Natural killer cell treated with Interleukin-12 subunit alpha and Interleukin-12 subunit beta and Interleukin-15 and Interleukin-18, amount 100 ng/mL, for 72 hours (primary cell): ENCODE data around the gene C9orf50. TPM values are rescaled to one million over a fixed set of nuclear protein-coding genes. Genes with fewer than 3 reads are reported as not detected.
"Not testable (repeated sequence)": the region's sequence is repeated elsewhere in the genome, so short reads cannot be mapped to it uniquely, and the experiment has no call there.

ENCODE experiments used
- ATAC-seq, 2 donors: fragments of 150-1000 bp; cut with Tn5 transposase in 1 of 2; sonication (Bioruptor Pico), chemical (Tn5 transposase) in 1 of 2; 2 replicates each; pipeline ENCODE4 v1.10.0; 2021
- DNase-seq: peaks from one replicate; pipeline ENCODE4 v3.0.0; 2022; ENCODE audit warnings: low spot score
- H3K27ac Mint-ChIP-seq, 2 donors: 1 replicate in 1 of 2; 2 replicates in 1 of 2; pipeline ENCODE4 v1.8.0; 2022; ENCODE audit warnings: mixed read lengths in 2 of 2, mild to moderate bottlenecking in 1 of 2, moderate library complexity in 1 of 2
- H3K27me3 Mint-ChIP-seq, 2 donors: 1 replicate in 1 of 2; 2 replicates in 1 of 2; pipeline ENCODE4 v1.8.0; 2022; ENCODE audit warnings: mixed read lengths in 2 of 2
- H3K36me3 Mint-ChIP-seq: one replicate; pipeline ENCODE4 v1.8.0; 2022; ENCODE audit warnings: mixed read lengths
- H3K4me1 Mint-ChIP-seq, 2 donors: 1 replicate in 1 of 2; 2 replicates in 1 of 2; pipeline ENCODE4 v1.8.0; 2022; ENCODE audit warnings: low read depth in 2 of 2, mixed read lengths in 2 of 2, mild to moderate bottlenecking in 1 of 2
- H3K4me3 Mint-ChIP-seq: one replicate; pipeline ENCODE4 v1.8.0; 2022; ENCODE audit warnings: mixed read lengths
- H3K9me3 Mint-ChIP-seq: 2 replicates; pipeline ENCODE4 v1.8.0; 2022; ENCODE audit warnings: mixed read lengths
- total RNA-seq, 2 donors: library from RNA; stranded (reverse); gene quantifications; one replicate each; pipeline ENCODE4 v1.2.3, GENCODE V29; 2022

Gene C9orf50
- total RNA-seq, 2 donors from 2014 or later = not detected

DNA sequence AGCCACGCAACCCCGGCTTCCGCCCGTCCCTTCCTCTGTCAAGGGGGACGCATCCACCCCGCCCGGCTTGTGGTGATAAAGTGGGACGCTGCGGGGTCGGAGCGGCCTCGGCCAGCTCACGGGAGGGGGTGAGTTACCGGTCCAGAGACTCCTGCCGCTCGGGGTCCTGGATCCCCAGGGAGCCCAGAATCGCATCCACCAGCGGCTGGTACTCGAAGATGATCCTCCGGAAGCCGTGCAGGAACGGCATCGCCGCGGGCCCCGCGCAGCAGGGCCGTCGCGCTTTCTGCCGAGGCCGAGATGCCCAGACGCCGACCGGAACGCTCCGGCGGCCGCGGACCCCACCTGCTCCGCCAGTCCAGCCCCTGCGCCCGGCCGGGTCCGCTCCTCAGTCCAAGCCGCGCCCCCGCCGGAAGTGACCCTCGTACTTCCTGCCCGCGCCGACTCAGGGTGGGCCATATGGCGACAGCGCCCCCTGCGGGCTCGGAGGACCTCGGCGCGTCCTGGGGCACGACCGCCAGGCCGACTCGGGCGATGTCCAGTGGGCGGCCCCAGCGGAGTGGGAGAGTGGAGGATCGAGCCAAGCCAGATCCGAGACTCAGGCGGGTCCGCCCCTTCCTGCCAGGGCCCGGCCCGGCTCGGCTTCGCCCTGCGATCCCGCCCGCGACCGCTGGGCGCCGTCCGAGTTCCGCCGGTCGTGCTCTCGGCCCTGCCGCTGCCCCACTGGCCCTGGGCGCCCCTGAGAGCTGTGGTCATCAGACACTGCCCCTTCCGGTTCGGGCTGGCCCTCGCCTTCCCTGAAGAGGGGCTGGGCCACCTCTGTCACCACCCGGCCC lies 21.1 kb upstream of the C9orf50 start, which contains the start of gene ASB6:
Gene ASB6, minus strand, starts transcription at position 402 of the 836 bp plus-strand sequence. Its CDS starts 152 bp downstream, at position 250.
- peaks cover 10 to 18% of the 10 kb centered on the region in 2 donors for H3K4me1 Mint-ChIP-seq
- peak; percentile 98 to 99 for ATAC-seq

DNA sequence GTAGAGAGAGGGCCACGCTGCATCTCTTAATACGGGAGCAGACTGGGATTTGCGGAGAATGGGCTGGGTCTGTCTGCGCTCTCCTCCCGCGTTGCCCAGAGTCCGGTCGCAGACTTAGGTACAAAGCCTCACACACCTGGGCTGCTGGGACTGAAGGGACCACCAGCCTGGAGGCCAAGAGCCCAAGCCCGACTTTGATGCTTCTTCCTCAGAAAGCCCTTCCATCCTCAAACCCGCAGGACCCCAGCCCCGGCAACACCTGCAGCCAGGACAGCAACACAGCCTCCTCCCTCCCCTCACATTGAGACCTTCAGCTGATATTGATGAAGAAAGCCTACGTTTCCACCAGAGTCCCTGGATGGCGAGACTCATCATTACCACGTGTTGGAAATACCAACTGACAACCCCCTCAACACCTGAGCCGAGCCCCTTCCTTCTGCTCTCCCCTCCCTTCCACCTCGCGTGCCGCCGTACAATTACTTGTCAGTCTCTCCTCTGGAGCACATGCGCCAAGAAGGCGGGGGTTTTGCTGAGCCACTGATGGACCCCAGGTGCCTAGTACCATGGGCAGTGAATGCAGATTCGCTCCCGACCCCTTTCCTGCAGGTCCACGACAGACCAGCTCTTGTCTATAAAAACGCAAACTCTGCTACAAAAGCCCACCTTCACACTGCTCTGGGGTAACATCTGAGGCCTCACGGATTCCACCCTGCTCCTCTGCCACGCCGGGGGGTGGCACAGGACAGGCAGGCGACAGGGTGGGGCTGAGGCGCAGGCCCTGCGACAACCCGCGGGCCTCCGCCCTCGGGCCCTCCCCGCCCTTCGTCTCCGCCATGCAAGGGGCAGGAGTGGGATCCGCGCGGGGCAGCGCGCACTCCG lies 20.2 kb upstream of the C9orf50 start:
- H3K27ac Mint-ChIP-seq = peak overlapping the region; percentile 61 to 63
- H3K4me3 Mint-ChIP-seq = peak overlapping the region; percentile 93
- no peaks in the 10 kb centered on the region for H3K36me3 Mint-ChIP-seq
- peaks cover 10 to 18% of the 10 kb centered on the region in 2 donors for H3K4me1 Mint-ChIP-seq
- DNase-seq (no peak), ATAC-seq (peak in 1 of 2 donors; percentile 11)
- no peaks in the 10 kb centered on the region for H3K27me3 Mint-ChIP-seq
- H3K9me3 Mint-ChIP-seq = no peaks in the 10 kb centered on the region

More for the DNA sequence above, 21.1 kb upstream of the C9orf50 start, which contains the start of gene ASB6:
- H3K36me3 Mint-ChIP-seq = no peaks in the 10 kb centered on the region
- no peaks in the 10 kb centered on the region for H3K27me3 Mint-ChIP-seq
- H3K27ac Mint-ChIP-seq = peak within 1 kb of the TSS; percentile 74 to 78
- H3K9me3 Mint-ChIP-seq = no peaks in the 10 kb centered on the region
- DNase-seq = peak; percentile 99
- peak within 1 kb of the TSS; percentile 93 for H3K4me3 Mint-ChIP-seq

DNA sequence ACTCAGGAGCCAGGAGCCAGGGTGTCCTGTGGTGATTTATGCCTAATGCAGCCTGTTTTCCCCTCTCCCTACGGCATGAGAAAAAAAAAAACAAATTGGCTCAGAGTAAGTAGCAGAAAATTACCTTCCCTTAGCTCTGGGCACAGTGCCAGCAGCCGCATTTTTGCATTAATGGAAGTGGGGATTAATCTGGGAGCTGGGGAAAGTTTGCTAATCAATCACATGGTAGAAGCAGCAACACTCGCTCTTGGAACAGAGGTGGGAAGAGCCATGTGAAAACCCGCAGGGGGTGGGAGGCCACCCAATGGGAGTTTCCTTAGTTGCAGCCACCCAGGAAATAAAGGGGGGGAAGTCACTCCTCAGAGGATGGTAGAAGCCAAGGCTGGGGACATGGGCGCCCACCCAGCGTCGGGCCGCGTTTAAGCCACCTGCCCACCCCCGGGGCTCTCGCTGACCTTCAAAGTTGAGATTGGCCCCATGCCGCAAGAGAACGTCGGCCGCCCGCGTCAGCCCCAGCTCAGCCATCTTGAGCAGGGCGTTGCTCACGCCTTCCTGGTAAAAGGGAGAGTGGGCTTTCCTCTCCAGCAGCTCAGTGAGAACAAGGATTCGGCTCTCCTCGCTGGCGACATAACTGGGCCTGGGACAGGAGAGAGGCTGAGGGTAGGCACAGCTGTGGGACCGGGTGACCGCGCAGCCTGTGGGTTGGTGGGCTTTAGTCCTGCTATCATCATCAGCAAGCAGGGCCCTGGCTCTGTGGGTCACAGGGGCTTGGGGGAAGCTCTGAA lies 19.4 kb upstream of the C9orf50 start:
- Mint-ChIP-seq H3K4me3 (peak overlapping the region; percentile 93), H3K27me3 (no peaks in the 10 kb centered on the region), H3K36me3 (no peaks in the 10 kb centered on the region), H3K9me3 (no peaks in the 10 kb centered on the region), H3K4me1 (peaks cover 10 to 18% of the 10 kb centered on the region in 2 donors), H3K27ac (no peak overlapping the region)
- ATAC-seq (no peak), DNase-seq (no peak)

DNA sequence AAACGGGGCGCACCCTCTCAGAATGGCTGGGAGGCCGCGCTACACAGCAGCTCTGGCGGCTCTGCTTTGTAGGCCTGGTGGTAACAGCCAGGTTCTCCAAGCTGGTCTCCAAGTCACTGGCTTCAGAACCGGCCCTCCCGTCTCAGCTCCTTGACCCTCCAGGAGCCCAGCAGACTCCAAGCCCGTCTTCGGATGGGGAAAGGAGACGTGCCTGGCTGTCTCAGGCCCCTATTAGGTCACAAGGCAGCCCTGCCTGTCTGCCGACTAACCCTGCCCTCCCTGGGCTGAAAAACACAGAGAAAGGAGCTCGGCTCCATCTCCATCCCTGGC lies 18.8 kb upstream of the C9orf50 start:
- ATAC-seq (no peak), DNase-seq (no peak)
- Mint-ChIP-seq H3K4me1 (peaks cover 10 to 18% of the 10 kb centered on the region in 2 donors), H3K27ac (no peak overlapping the region), H3K4me3 (peak overlapping the region; percentile 93), H3K36me3 (no peaks in the 10 kb centered on the region), H3K27me3 (no peaks in the 10 kb centered on the region), H3K9me3 (no peaks in the 10 kb centered on the region)

DNA sequence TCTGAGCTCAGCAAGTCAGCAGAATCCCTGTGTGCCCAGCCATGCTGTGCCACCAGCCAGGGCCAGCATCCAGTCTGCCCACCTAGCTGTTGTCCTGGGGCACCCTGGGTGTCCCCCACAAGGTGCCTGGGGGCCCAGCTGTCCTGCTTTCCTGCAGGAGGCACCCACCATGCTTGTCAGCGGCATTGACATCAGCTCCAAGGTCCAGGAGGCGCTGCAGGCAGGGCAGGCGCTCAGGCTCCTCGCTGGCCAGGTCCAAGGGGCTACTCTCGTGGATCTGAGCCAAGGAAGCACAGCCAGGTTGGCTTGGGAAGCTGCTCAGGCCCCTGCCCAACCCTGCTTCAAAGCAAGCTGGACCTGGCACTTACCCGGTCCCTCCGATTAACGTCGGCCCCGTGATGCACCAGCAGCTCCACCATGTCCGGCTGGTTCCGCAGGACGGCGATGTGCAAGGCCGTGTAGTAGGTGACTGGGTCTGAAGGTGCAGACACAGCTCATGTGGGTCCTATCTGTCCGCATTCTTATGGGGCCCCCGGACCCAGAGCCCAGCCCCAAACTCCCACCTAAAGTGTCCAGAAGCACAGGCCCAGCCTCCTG lies 18.2 kb upstream of the C9orf50 start:
- no peak overlapping the region for H3K27ac Mint-ChIP-seq
- H3K4me3 Mint-ChIP-seq = no peak overlapping the region
- ATAC-seq (no peak), DNase-seq (no peak)
- no peaks in the 10 kb centered on the region for H3K27me3 Mint-ChIP-seq
- no peaks in the 10 kb centered on the region for H3K36me3 Mint-ChIP-seq
- H3K9me3 Mint-ChIP-seq = no peaks in the 10 kb centered on the region
- peaks cover 10 to 18% of the 10 kb centered on the region in 2 donors for H3K4me1 Mint-ChIP-seq

DNA sequence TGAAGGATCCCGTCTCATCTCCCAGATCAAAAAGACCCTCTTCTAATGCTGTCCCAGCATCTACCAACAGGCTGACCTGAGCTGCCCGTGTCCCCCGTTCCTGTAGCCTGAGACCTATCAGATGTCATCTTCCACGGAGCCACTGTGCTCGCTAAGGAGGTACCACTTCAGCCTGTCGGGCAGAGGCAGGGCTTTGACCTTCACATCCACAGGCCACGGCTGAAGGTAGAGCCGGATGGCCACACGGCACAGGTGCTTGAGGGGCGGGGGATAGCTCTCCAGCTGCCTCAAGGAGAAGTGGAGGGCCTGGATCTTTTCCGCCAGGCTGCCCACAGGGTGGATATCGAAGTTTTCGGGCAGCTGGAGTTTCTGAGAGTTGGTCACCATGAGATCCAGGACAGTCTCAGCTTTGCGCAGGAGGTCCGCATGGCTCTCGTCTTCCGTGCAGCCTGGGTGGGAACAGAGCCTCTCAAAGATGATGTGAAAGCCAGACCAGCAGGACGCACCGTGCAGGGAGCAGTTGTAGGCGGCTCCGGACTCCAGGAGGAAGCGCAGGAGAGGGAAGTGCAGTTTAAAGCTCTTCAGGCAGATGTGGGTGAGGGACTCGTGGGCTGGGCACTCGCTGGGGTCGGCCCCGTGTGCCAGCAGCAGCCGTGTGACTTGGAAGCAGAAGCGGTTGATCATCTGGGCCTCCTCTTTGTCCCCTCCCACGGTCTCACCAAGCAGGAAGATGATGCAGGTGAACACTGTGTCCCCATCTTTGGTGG lies 17.0 kb upstream of the C9orf50 start:
- H3K4me1 Mint-ChIP-seq = peaks cover 10 to 18% of the 10 kb centered on the region in 2 donors
- no peak overlapping the region for H3K27ac Mint-ChIP-seq
- H3K27me3 Mint-ChIP-seq = no peaks in the 10 kb centered on the region
- ATAC-seq = no peak
- DNase-seq = no peak
- no peak overlapping the region for H3K4me3 Mint-ChIP-seq
- no peaks in the 10 kb centered on the region for H3K36me3 Mint-ChIP-seq
- H3K9me3 Mint-ChIP-seq = no peaks in the 10 kb centered on the region

DNA sequence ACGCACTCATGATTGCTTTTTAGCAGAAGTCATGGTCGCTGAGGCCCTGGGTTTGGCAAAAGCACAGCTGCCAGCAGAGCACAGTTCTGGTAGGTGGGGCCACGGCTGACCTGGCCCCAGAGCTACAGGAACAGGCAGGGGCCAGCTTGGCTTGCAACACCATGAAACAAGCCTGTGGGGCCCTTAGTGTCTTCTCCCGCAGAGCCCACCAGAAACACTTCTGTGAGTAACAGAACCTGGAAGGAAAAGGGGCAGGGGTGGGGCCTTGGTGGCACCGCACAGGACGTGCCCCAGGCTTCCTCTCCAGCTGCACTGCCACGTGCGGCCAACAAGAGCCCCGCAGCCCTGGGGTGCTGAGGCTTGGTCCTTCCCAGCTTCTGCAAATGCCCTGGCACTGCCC lies 16.2 kb upstream of the C9orf50 start:
- H3K27me3 Mint-ChIP-seq = no peaks in the 10 kb centered on the region
- ATAC-seq = no peak
- DNase-seq = no peak
- H3K36me3 Mint-ChIP-seq = no peaks in the 10 kb centered on the region
- no peak overlapping the region for H3K27ac Mint-ChIP-seq
- no peak overlapping the region for H3K4me3 Mint-ChIP-seq
- H3K4me1 Mint-ChIP-seq = peaks cover 10 to 21% of the 10 kb centered on the region in 2 donors
- H3K9me3 Mint-ChIP-seq = no peaks in the 10 kb centered on the region

DNA sequence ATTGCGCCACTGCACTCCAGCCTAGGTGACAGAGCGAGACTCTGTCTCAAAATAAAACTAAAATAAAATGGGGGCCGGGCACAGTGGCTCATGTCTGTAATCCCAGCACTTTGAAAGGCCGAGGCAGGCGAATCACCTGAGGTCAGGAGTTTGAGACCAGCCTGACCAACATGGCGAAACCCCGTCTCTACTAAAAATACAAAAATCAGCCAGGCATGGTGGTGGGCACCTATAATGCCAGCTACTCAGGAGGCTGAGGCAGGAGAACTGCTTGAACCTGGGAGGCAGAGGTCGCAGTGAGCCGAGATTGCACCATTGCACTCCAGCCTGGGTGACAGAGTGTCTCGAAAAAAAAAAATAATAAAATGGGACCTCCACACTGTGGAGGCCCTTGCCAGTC lies 15.4 kb upstream of the C9orf50 start:
- not testable (repeated sequence) for ATAC-seq, H3K27ac Mint-ChIP-seq, H3K9me3 Mint-ChIP-seq, DNase-seq, H3K27me3 Mint-ChIP-seq, H3K36me3 Mint-ChIP-seq, H3K4me3 Mint-ChIP-seq
- peaks cover 14 to 27% of the 10 kb centered on the region in 2 donors for H3K4me1 Mint-ChIP-seq

DNA sequence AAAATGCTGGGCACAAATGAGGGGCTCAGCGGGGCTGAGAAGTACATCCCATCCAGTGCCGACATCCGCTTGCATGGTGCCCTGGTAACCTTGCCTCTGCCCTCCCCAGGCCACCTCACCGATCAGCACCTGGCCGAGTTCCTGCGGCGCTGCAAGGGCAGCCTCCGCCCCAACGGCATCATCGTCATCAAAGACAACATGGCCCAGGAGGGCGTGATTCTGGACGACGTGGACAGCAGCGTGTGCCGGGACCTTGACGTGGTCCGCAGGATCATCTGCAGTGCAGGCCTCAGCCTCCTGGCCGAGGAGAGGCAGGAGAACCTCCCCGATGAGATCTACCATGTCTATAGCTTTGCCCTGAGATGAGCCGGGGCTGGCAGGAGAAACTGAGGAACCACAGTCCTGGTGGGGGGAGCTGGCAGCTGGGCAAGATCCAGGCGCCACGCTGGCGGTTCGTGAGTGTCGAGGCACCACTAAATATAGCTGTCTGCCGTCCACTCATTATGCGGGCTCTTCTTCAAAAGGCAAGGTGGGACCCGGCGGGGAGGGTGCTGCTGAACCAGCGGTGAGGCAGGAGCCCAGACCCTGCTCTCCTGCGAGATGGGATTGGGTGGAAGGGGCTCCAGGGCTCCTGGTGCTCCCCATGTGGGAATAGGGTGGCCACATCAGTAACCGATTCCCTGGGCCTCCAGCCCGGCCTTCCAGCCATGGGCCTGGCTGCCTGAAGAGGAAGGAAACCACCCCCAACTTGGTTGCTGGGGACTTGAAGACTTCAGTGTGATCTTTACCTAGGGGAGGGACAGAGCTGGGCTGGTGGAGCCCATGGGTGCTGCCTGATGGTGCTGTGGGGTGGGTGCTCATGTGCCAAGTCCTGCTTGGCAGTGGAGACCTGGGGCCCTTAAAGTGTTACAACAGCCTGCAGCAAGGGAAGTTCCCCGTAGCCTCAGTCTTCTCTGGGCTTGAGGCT lies 14.5 kb upstream of the C9orf50 start:
- Mint-ChIP-seq H3K36me3 (no peaks in the 10 kb centered on the region), H3K4me3 (no peak overlapping the region), H3K27me3 (no peaks in the 10 kb centered on the region), H3K27ac (no peak overlapping the region), H3K4me1 (peaks cover 11 to 30% of the 10 kb centered on the region in 2 donors), H3K9me3 (no peaks in the 10 kb centered on the region)
- no peak for ATAC-seq
- DNase-seq = no peak

DNA sequence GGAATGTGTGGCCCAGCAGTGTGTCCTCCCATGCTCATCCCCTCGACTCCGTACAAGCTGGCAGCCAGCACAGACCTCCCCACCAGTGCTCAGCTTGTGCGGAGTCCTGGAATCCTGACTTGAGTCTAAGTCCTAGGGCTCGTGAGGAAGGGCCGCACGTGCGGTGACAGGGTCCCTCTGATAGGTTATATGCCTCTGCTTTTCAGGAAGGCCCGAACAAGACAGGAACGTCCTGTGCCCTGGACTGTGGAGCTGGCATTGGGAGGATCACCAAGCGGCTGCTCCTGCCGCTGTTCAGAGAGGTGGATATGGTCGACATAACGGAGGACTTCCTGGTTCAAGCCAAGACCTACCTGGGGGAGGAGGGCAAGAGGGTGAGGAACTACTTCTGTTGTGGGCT lies 12.9 kb upstream of the C9orf50 start:
- no peak overlapping the region for H3K4me3 Mint-ChIP-seq
- DNase-seq (no peak), ATAC-seq (no peak)
- H3K4me1 Mint-ChIP-seq = peaks cover 20 to 34% of the 10 kb centered on the region in 2 donors
- H3K27me3 Mint-ChIP-seq = no peaks in the 10 kb centered on the region
- no peak overlapping the region for H3K27ac Mint-ChIP-seq
- H3K36me3 Mint-ChIP-seq = no peaks in the 10 kb centered on the region
- no peaks in the 10 kb centered on the region for H3K9me3 Mint-ChIP-seq

DNA sequence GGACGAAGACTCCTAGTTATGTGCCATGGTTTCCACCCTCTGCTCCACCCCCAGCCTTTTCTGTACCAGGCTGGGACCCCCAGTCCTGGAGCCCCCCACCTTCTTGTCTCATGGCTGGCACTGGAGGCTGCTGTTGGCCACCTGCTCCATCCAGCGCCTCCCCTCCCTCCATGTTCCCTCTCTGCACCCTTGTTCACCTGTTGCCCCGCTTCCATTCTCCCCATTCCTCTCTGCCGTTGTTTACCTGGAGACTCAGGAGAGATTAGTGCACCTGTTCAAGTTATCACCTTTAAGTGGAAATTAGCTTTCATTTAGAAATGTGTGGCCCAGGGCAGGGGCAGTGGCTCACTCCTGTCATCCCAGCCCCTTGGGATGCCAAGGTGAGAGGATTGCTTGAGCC lies 12.3 kb upstream of the C9orf50 start:
- Mint-ChIP-seq H3K27ac (no peak overlapping the region), H3K9me3 (no peaks in the 10 kb centered on the region), H3K27me3 (no peaks in the 10 kb centered on the region), H3K4me3 (no peak overlapping the region), H3K4me1 (peaks cover 24 to 38% of the 10 kb centered on the region in 2 donors), H3K36me3 (no peaks in the 10 kb centered on the region)
- ATAC-seq = no peak
- no peak for DNase-seq

DNA sequence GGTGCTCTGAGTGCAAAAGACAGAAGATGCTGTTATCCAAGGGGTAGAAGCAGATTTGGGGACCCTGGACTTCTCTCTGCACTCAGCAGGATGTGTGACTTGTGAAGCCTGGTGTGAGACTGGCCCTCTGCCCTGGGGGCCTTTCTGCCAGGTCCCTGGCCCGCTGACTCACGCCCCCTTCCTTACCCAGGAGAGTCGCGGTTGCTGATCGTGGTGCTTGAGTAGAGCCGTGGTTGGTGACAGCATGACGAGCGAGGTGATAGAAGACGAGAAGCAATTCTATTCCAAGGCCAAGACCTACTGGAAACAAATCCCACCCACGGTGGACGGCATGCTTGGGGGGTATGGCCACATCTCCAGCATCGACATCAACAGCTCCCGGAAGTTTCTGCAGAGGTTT lies 11.6 kb upstream of the C9orf50 start:
- Mint-ChIP-seq H3K27ac (no peak overlapping the region), H3K9me3 (no peaks in the 10 kb centered on the region), H3K36me3 (no peaks in the 10 kb centered on the region), H3K4me3 (no peak overlapping the region), H3K27me3 (no peaks in the 10 kb centered on the region), H3K4me1 (peaks cover 29 to 36% of the 10 kb centered on the region in 2 donors)
- DNase-seq = no peak
- no peak for ATAC-seq
